Measurements from ENCODE around the gene SDCBP2. TPM values are rescaled to one million over a fixed set of nuclear protein-coding genes. Genes with fewer than 3 reads are reported as not detected.

The SDCBP2 gene
- total and polyA plus RNA-seq, 10 of the 15 experiments (the other 5 are each of a cell fraction or from before 2014, with no cell fraction given) = 0.16 to 2.4 (median 1.1) TPM; not detected in 1

DNA sequence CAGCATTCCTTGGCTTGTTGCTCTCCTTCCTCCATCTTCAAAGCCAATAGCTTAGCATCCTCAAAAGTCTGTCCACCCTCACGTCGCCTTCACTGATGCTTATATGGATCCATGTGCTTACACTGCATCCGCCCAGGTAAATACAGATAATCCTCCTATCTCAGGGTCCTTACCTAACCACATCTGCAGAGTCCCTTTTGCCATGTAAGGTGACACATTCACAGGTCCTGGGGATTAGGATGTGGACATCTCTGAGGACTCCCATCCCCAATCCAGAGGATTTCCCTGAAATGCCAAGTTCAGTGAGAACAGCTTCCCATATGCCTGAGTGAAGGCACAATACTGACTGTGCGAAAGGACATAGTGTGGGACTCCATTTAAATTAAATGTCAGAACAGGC, 38.5 kb upstream of the SDCBP2 start (continued):
- TF ChIP-seq, protein P1, sequence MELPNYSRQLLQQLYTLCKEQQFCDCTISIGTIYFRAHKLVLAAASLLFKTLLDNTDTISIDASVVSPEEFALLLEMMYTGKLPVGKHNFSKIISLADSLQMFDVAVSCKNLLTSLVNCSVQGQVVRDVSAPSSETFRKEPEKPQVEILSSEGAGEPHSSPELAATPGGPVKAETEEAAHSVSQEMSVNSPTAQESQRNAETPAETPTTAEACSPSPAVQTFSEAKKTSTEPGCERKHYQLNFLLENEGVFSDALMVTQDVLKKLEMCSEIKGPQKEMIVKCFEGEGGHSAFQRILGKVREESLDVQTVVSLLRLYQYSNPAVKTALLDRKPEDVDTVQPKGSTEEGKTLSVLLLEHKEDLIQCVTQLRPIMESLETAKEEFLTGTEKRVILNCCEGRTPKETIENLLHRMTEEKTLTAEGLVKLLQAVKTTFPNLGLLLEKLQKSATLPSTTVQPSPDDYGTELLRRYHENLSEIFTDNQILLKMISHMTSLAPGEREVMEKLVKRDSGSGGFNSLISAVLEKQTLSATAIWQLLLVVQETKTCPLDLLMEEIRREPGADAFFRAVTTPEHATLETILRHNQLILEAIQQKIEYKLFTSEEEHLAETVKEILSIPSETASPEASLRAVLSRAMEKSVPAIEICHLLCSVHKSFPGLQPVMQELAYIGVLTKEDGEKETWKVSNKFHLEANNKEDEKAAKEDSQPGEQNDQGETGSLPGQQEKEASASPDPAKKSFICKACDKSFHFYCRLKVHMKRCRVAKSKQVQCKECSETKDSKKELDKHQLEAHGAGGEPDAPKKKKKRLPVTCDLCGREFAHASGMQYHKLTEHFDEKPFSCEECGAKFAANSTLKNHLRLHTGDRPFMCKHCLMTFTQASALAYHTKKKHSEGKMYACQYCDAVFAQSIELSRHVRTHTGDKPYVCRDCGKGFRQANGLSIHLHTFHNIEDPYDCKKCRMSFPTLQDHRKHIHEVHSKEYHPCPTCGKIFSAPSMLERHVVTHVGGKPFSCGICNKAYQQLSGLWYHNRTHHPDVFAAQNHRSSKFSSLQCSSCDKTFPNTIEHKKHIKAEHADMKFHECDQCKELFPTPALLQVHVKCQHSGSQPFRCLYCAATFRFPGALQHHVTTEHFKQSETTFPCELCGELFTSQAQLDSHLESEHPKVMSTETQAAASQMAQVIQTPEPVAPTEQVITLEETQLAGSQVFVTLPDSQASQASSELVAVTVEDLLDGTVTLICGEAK (IDR thresholded peaks at IDR 0.05; ENCODE audit: borderline replicate concordance) = no peak
- TF ChIP-seq GATAD2B (conservative IDR thresholded peaks at IDR 0.05; ENCODE audit: low read depth) (no peak), SRF (IDR thresholded peaks at IDR 0.05; ENCODE audit: low read depth in 2 of 2, low read length in 2 of 2) (no peak)

- Histone ChIP-seq H3K4me2 (ENCODE audit: control insufficient read depth, insufficient read depth) (no peak overlapping the region), H2AFZ (ENCODE audit: control insufficient read depth, low read depth, low read length) (no peak overlapping the region), H3K79me2 (ENCODE audit: control insufficient read depth, insufficient read depth, low read length) (no peaks in the 10 kb centered on the region), H3K27ac (ENCODE audit: control insufficient read depth, insufficient read depth) (no peak overlapping the region), H3K36me3 (ENCODE audit: control insufficient read depth in 2 of 2, insufficient read depth in 2 of 2, low read length in 1 of 2) (peaks cover 5 to 18% of the 10 kb centered on the region in 2 experiments; a peak in 3 of 4 replicates), H3K27me3 (replicated peaks in 1 of 2; ENCODE audit: control insufficient read depth in 2 of 2, insufficient read depth in 2 of 2, low read length in 1 of 2) (no peaks in the 10 kb centered on the region), H4K20me1 (ENCODE audit: control insufficient read depth, insufficient read depth) (no peaks in the 10 kb centered on the region), H3K9me3 (replicated peaks; ENCODE audit: control insufficient read depth, insufficient read depth, low read length) (no peaks in the 10 kb centered on the region), H3K4me1 (ENCODE audit: control insufficient read depth, insufficient read depth, low read length) (no peaks in the 10 kb centered on the region), H3K4me3 (no peak overlapping the region), H3K9ac (ENCODE audit: control insufficient read depth, insufficient read depth, low read length) (no peak overlapping the region)
- FAIRE-seq (no peak), ATAC-seq (no peak), DNase-seq (ENCODE audit: low read depth, low spot score) (no peak)
- BruUV-seq (replicated peaks) = no TSS peak
- WGBS (ENCODE audit: insufficient coverage, insufficient replicate concordance, low lambda C conversion rate, missing lambda C conversion rate) = 79% methylated on average over 2 of the region's 2 CpGs
- ChIA-PET RAD21 (ENCODE audit: unreplicated experiment) (no interaction called here), CTCF (no interaction called here), POLR2A (no interaction called here), SMC1A (ENCODE audit: uncharacterized antibody, unreplicated experiment) (no interaction called here)
- intact Hi-C loops (cut with micrococcal nuclease; ENCODE audit: unreplicated experiment) (no loop called here), in situ Hi-C loops (cut with MboI) (no loop called here)
- no peak for TF ChIP-seq SPI1 (IDR thresholded peaks at IDR 0.05; ENCODE audit: borderline replicate concordance, insufficient read depth, low read depth, low read length)
- TF ChIP-seq MEF2B (IDR thresholded peaks at IDR 0.05; ENCODE audit: partially characterized antibody, poor library complexity, severe bottlenecking) = no peak
- TF ChIP-seq, protein P2, sequence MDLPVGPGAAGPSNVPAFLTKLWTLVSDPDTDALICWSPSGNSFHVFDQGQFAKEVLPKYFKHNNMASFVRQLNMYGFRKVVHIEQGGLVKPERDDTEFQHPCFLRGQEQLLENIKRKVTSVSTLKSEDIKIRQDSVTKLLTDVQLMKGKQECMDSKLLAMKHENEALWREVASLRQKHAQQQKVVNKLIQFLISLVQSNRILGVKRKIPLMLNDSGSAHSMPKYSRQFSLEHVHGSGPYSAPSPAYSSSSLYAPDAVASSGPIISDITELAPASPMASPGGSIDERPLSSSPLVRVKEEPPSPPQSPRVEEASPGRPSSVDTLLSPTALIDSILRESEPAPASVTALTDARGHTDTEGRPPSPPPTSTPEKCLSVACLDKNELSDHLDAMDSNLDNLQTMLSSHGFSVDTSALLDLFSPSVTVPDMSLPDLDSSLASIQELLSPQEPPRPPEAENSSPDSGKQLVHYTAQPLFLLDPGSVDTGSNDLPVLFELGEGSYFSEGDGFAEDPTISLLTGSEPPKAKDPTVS (IDR thresholded peaks at IDR 0.05; ENCODE audit: low read depth, low read length) = no peak
- no peak for TF ChIP-seq CBX3 (IDR thresholded peaks at IDR 0.05; ENCODE audit: borderline replicate concordance, low read depth)
- no peak for TF ChIP-seq PBX3 (IDR thresholded peaks at IDR 0.05; ENCODE audit: insufficient replicate concordance, low read depth, low read length)
- TF ChIP-seq STAT3 (IDR thresholded peaks at IDR 0.05; ENCODE audit: low read depth, low read length) = no peak
- TF ChIP-seq, protein P3, sequence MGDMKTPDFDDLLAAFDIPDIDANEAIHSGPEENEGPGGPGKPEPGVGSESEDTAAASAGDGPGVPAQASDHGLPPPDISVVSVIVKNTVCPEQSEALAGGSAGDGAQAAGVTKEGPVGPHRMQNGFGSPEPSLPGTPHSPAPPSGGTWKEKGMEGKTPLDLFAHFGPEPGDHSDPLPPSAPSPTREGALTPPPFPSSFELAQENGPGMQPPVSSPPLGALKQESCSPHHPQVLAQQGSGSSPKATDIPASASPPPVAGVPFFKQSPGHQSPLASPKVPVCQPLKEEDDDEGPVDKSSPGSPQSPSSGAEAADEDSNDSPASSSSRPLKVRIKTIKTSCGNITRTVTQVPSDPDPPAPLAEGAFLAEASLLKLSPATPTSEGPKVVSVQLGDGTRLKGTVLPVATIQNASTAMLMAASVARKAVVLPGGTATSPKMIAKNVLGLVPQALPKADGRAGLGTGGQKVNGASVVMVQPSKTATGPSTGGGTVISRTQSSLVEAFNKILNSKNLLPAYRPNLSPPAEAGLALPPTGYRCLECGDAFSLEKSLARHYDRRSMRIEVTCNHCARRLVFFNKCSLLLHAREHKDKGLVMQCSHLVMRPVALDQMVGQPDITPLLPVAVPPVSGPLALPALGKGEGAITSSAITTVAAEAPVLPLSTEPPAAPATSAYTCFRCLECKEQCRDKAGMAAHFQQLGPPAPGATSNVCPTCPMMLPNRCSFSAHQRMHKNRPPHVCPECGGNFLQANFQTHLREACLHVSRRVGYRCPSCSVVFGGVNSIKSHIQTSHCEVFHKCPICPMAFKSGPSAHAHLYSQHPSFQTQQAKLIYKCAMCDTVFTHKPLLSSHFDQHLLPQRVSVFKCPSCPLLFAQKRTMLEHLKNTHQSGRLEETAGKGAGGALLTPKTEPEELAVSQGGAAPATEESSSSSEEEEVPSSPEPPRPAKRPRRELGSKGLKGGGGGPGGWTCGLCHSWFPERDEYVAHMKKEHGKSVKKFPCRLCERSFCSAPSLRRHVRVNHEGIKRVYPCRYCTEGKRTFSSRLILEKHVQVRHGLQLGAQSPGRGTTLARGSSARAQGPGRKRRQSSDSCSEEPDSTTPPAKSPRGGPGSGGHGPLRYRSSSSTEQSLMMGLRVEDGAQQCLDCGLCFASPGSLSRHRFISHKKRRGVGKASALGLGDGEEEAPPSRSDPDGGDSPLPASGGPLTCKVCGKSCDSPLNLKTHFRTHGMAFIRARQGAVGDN (IDR thresholded peaks at IDR 0.05) = no peak
- no peak for TF ChIP-seq JUNB (IDR thresholded peaks at IDR 0.05)
- no peak for TF ChIP-seq BRCA1 (IDR thresholded peaks at IDR 0.05; ENCODE audit: low read depth, low read length)
- TF ChIP-seq NBN (IDR thresholded peaks at IDR 0.05) = no peak
Measured at GRCh38 chr20:1364106-1364505, 35.2 kb upstream of the SDCBP2 start.

All from GM12878 (cell line).